Activated T-cell treated with anti-CD3 and anti-CD28 coated beads, Interleukin-2, amount 50 U/mL, for 4 hours (primary cell): ENCODE results near the gene GCGR. TPM values are rescaled to one million over a fixed set of nuclear protein-coding genes. Genes with fewer than 3 reads are reported as not detected.
"Not testable (repeated sequence)": the region's sequence is repeated elsewhere in the genome, so short reads cannot be mapped to it uniquely, and the experiment has no call there.

Experiments used
- ATAC-seq, 2 donors: fragments of 200-7000 bp; cut with Tn5 transposase; one replicate each; pipeline ENCODE4 v1.10.0; 2021
- DNase-seq: peaks from one replicate; pipeline ENCODE4 v3.0.0-alpha.2; 2020
- H3K27me3 Mint-ChIP-seq: one replicate; pipeline ENCODE4 v1.8.0; 2021; ENCODE audit warnings: low read depth, mixed read lengths
- H3K36me3 Mint-ChIP-seq: one replicate; pipeline ENCODE4 v1.8.0; 2022; ENCODE audit warnings: mixed read lengths; ENCODE audit not compliant: insufficient read depth
- H3K4me1 Mint-ChIP-seq: one replicate; pipeline ENCODE4 v1.8.0; 2021; ENCODE audit warnings: low read depth, mixed read lengths
- H3K4me3 Mint-ChIP-seq: one replicate; pipeline ENCODE4 v1.8.0; 2021; ENCODE audit warnings: mild to moderate bottlenecking, moderate library complexity, mixed read lengths
- H3K9me3 Mint-ChIP-seq: one replicate; pipeline ENCODE4 v1.8.0; 2021; ENCODE audit warnings: mixed read lengths
- total RNA-seq, 3 donors: library from RNA; stranded (reverse); gene quantifications; one replicate each; pipeline ENCODE4 v1.2.1, GENCODE V29; 2021

The GCGR gene
- total RNA-seq, 3 donors from 2014 or later = not detected

DNA sequence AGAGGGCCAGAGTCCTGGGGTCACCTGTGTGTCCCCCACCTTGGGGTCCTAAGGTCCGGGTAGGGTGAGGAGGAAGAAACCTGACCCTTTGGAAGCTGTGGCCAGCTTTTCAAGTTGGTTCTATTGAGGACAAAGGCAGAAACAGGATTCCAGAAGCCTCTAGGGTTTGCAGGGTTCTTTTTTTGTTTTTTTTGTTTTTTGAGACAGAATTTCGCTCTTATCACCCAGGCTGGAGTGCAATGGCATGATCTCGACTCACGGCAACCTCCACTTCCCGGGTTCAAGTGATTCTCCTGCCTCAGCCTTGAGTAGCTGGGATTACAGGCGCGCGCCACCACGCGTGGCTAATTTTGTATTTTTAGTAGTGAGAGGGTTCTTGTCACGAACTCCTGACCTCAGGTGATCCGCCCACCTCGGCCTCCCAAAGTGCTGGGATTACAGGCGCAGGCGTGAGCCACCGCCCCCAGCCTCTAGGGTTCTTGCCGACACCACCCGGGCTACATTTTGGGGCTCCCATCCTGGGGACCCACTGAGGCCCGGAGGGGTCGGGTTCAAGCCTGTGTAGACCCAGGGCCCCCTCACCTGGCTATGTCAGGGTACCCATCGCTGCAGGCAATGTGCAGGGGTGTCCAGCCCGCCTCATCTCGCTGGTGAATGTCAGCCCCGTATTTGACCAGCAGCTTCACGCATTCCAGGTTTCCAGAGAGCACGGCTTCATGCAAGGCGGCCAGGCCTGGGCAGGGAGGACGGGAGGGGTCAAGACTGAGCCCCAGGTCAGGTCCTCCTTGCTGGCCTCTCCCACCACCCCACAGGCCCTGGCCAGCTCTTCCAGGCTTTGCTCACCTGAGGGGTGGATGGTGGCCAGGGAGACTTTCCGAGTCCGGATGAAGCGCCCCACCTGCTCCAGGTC lies 30.2 kb downstream of the GCGR start:
- Mint-ChIP-seq H3K27me3 (no peaks in the 10 kb centered on the region), H3K9me3 (no peaks in the 10 kb centered on the region), H3K36me3 (no peaks in the 10 kb centered on the region), H3K4me3 (peak overlapping the region; percentile 83), H3K4me1 (peaks cover 19% of the 10 kb centered on the region)
- no peak for DNase-seq
- ATAC-seq = no peak

- Mint-ChIP-seq H3K4me3 (peak within 1 kb of the TSS; percentile 83), H3K9me3 (no peaks in the 10 kb centered on the region), H3K36me3 (no peaks in the 10 kb centered on the region), H3K4me1 (peaks cover 17% of the 10 kb centered on the region), H3K27me3 (no peaks in the 10 kb centered on the region)
- ATAC-seq = no peak
- DNase-seq = no peak
Observed at GRCh38 chr17:81834831-81835267, 30.9 kb downstream of the GCGR start, which contains the start of gene PPP1R27. TSS of gene PPP1R27 (minus strand) at chr17:81835050. CDS start at chr17:81834953, 97 bp downstream.

GRCh38 chr17:81837641-81838040 lies 33.7 kb downstream of the GCGR start:
- Mint-ChIP-seq H3K4me3 (no peak overlapping the region), H3K4me1 (peaks cover 3% of the 10 kb centered on the region), H3K36me3 (no peaks in the 10 kb centered on the region), H3K27me3 (no peaks in the 10 kb centered on the region), H3K9me3 (no peaks in the 10 kb centered on the region)
- no peak for ATAC-seq
- no peak for DNase-seq

- H3K9me3 Mint-ChIP-seq = no peaks in the 10 kb centered on the region
- no peaks in the 10 kb centered on the region for H3K27me3 Mint-ChIP-seq
- no peak overlapping the region for H3K4me3 Mint-ChIP-seq
- DNase-seq (no peak), ATAC-seq (no peak)
- peaks cover 7% of the 10 kb centered on the region for H3K36me3 Mint-ChIP-seq
- peaks cover under 1% of the 10 kb centered on the region for H3K4me1 Mint-ChIP-seq
Observed at GRCh38 chr17:81838753-81839255, 34.9 kb downstream of the GCGR start.

- peaks cover 9% of the 10 kb centered on the region for H3K36me3 Mint-ChIP-seq
- no peaks in the 10 kb centered on the region for H3K27me3 Mint-ChIP-seq
- no peaks in the 10 kb centered on the region for H3K4me1 Mint-ChIP-seq
- ATAC-seq (no peak), DNase-seq (no peak)
- no peaks in the 10 kb centered on the region for H3K9me3 Mint-ChIP-seq
- no peak overlapping the region for H3K4me3 Mint-ChIP-seq
Observed at GRCh38 chr17:81839301-81839700, 35.4 kb downstream of the GCGR start.

GRCh38 chr17:81840059-81840458 lies 36.1 kb downstream of the GCGR start:
- H3K27me3 Mint-ChIP-seq, DNase-seq: not testable (repeated sequence)

GRCh38 chr17:81840826-81841778 lies 37.2 kb downstream of the GCGR start:
- DNase-seq (no peak), ATAC-seq (no peak)
- Mint-ChIP-seq H3K4me1 (no peaks in the 10 kb centered on the region), H3K4me3 (no peak overlapping the region), H3K36me3 (peaks cover 20% of the 10 kb centered on the region), H3K9me3 (no peaks in the 10 kb centered on the region), H3K27me3 (no peaks in the 10 kb centered on the region)

More at GRCh38 chr17:81840059-81840458, 36.1 kb downstream of the GCGR start:
- peaks cover 15% of the 10 kb centered on the region for H3K36me3 Mint-ChIP-seq
- not testable (repeated sequence) for H3K4me3 Mint-ChIP-seq, ATAC-seq, H3K9me3 Mint-ChIP-seq, H3K4me1 Mint-ChIP-seq

GRCh38 chr17:81841866-81842265 lies 37.9 kb downstream of the GCGR start:
- DNase-seq (no peak), ATAC-seq (no peak)
- H3K9me3 Mint-ChIP-seq = no peaks in the 10 kb centered on the region
- peaks cover 24% of the 10 kb centered on the region for H3K36me3 Mint-ChIP-seq
- no peaks in the 10 kb centered on the region for H3K4me1 Mint-ChIP-seq
- H3K27me3 Mint-ChIP-seq = no peaks in the 10 kb centered on the region
- H3K4me3 Mint-ChIP-seq = no peak overlapping the region

DNA sequence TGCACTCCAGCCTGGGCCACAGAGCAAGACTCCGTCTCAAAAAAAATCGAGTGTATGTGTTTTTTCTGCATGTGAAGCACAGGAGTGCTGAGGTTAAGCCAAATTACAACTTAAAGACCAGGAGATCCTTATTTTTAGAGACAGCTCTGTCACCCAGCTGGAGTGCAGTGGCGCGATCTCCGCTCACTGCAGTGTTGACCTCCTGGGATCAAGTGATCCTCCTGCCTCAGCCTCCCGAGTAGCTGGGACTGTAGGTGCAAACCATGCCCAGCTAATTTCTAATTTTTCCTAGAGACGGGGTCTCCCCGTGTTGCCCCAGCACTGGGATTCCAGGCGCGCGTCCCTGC lies 38.4 kb downstream of the GCGR start:
- ATAC-seq (no peak), DNase-seq (no peak)
- H3K27me3 Mint-ChIP-seq = no peaks in the 10 kb centered on the region
- peaks cover 26% of the 10 kb centered on the region for H3K36me3 Mint-ChIP-seq
- H3K9me3 Mint-ChIP-seq = no peaks in the 10 kb centered on the region
- H3K4me3 Mint-ChIP-seq = no peak overlapping the region
- H3K4me1 Mint-ChIP-seq = no peaks in the 10 kb centered on the region

DNA sequence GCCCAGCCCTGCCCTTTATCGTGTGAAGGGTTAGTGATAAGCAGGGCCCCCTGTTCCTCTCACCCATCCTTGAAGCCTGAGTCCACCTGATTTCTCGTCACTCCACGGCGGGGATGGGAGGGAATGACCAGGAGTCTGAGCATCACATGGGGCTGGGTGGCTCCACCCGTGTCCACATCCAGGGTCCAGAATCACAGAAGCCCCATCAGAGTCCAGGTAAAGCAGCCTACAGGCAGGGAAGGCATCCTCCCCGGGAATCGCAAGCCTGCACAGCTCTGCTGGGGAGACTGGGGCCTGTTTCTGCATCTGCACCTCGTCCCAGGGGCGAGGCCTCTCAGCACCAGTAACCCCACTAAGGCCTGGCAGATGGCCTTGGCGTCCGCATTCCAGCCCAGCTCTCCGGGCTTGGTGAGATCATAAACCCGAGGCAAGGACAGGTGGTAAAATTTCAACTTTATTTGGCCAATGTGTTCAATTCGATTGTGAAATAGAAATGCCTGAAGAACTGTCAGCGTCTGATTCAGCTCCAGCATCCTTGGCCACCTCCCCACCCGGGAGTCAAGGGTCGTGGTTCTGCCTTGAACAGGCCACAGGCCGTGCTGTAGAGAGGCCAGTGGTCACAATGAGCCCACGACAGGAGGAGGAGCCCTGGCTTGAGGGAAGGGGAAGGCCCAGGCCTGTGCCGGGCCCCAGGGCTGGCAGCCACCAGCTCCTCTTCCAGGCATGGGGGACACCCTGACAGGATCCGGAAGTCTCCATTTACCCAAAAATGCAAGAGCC lies 39.0 kb downstream of the GCGR start:
- ATAC-seq (no peak), DNase-seq (no peak)
- Mint-ChIP-seq H3K4me3 (no peak overlapping the region), H3K9me3 (no peaks in the 10 kb centered on the region), H3K36me3 (peaks cover 26% of the 10 kb centered on the region), H3K4me1 (no peaks in the 10 kb centered on the region), H3K27me3 (no peaks in the 10 kb centered on the region)

- H3K4me1 Mint-ChIP-seq = no peaks in the 10 kb centered on the region
- no peak for ATAC-seq
- DNase-seq = no peak
- H3K9me3 Mint-ChIP-seq = no peaks in the 10 kb centered on the region
- no peak overlapping the region for H3K4me3 Mint-ChIP-seq
- H3K36me3 Mint-ChIP-seq = peaks cover 26% of the 10 kb centered on the region
- H3K27me3 Mint-ChIP-seq = no peaks in the 10 kb centered on the region
Observed at GRCh38 chr17:81843713-81844326, 39.9 kb downstream of the GCGR start.

- Mint-ChIP-seq H3K9me3 (no peaks in the 10 kb centered on the region), H3K4me1 (no peaks in the 10 kb centered on the region), H3K4me3 (no peak overlapping the region), H3K27me3 (no peaks in the 10 kb centered on the region), H3K36me3 (peaks cover 26% of the 10 kb centered on the region)
- no peak for DNase-seq
- ATAC-seq = no peak
Observed at GRCh38 chr17:81844327-81844851, 40.4 kb downstream of the GCGR start.

GRCh38 chr17:81844887-81845286 lies 40.9 kb downstream of the GCGR start:
- Mint-ChIP-seq H3K4me1 (no peaks in the 10 kb centered on the region), H3K36me3 (peaks cover 26% of the 10 kb centered on the region), H3K4me3 (no peak overlapping the region), H3K9me3 (no peaks in the 10 kb centered on the region), H3K27me3 (no peaks in the 10 kb centered on the region)
- DNase-seq (no peak), ATAC-seq (no peak)
